GM19023 (cell line): ENCODE results near the gene WDTC1.

ENCODE experiments used
- ATAC-seq: cut with Tn5 transposase; IDR thresholded peaks from one replicate; pipeline ENCODE4 v1.9.1; 2021; ENCODE audit warnings: mild to moderate bottlenecking, moderate library complexity; ENCODE audit not compliant: unreplicated experiment

Gene WDTC1

GRCh38 chr1:27351541-27352107 lies 117.2 kb downstream of the WDTC1 start:
- no peak for ATAC-seq

- ATAC-seq: no peak
Observed at GRCh38 chr1:27353166-27353565, 118.7 kb downstream of the WDTC1 start.

- ATAC-seq: no peak
Observed at GRCh38 chr1:27353629-27354028, 119.2 kb downstream of the WDTC1 start.

GRCh38 chr1:27355683-27356082 lies 121.3 kb downstream of the WDTC1 start:
- ATAC-seq: no peak

- ATAC-seq: no peak
Observed at GRCh38 chr1:27356277-27356618, 121.8 kb downstream of the WDTC1 start.

GRCh38 chr1:27356619-27357280 lies 122.3 kb downstream of the WDTC1 start:
- ATAC-seq: no peak

GRCh38 chr1:27357281-27358037 lies 123.0 kb downstream of the WDTC1 start:
- no peak for ATAC-seq
